K562 (cell line): ENCODE results near the gene GDF7. TPM values are rescaled to one million over a fixed set of nuclear protein-coding genes. Genes with fewer than 3 reads are reported as not detected.
A peak's percentile ranks its signal among the peaks of the same experiment; 100 is the strongest.

Experiments used
- ARHGAP35 ChIP-seq: fragments of 450-650 bp; IDR thresholded peaks from 2 replicates; pipeline ENCODE4 v1.6.1; 2018; ENCODE audit not compliant: partially characterized antibody
- ASH1L ChIP-seq: fragments of 450-650 bp; IDR thresholded peaks from 2 replicates; pipeline ENCODE4 v1.6.1; 2018; ENCODE audit warnings: borderline replicate concordance, mild to moderate bottlenecking, low read depth; ENCODE audit not compliant: partially characterized antibody
- ATF2 ChIP-seq: sonication (generic); formaldehyde crosslinking; IDR thresholded peaks from 2 replicates; pipeline ENCODE4 v1.8.1; 2022; ENCODE audit warnings: missing genetic modification reagents
- CREM ChIP-seq: IDR thresholded peaks from 2 replicates; pipeline ENCODE4 v1.6.1; 2014; ENCODE audit warnings: antibody characterized with exemption, low read depth
- FOXA3 ChIP-seq, 2 experiments: fragments of 450-650 bp in 1 of 2; sonication (generic) in 1 of 2; formaldehyde crosslinking; IDR thresholded peaks in 1 of 2; conservative IDR thresholded peaks in 1 of 2; 2 replicates each; pipeline versions ENCODE4 v1.4.0 to v1.8.0; 2020 to 2022; ENCODE audit warnings: mild to moderate bottlenecking in 2 of 2, missing genetic modification reagents in 1 of 2
- SMAD3 ChIP-seq: fragments of 450-650 bp; formaldehyde crosslinking; conservative IDR thresholded peaks from 2 replicates; pipeline ENCODE4 v1.4.0; 2020; ENCODE audit warnings: mild to moderate bottlenecking
- SP1 ChIP-seq: sonication (generic); formaldehyde crosslinking; IDR thresholded peaks from 2 replicates; pipeline ENCODE4 v1.8.1; 2022; ENCODE audit warnings: mild to moderate bottlenecking, missing genetic modification reagents
- SPI1 ChIP-seq: IDR thresholded peaks from 2 replicates; pipeline ENCODE4 v1.6.1; 2011; ENCODE audit warnings: low read depth, low read length, control low read depth, borderline replicate concordance
- TAF15 ChIP-seq: fragments of 200-400 bp; formaldehyde crosslinking; IDR thresholded peaks from 2 replicates; pipeline ENCODE4 v1.6.1; 2017; ENCODE audit warnings: mild to moderate bottlenecking, low read depth, low read length, moderate library complexity
- TEAD1 ChIP-seq, 2 experiments: fragments of 450-650 bp in 1 of 2; sonication (generic) in 1 of 2; formaldehyde crosslinking; IDR thresholded peaks; 2 replicates each; pipeline versions ENCODE4 v1.4.0 to v1.8.0; 2020 to 2022; ENCODE audit warnings: mild to moderate bottlenecking in 2 of 2, missing genetic modification reagents in 1 of 2
- VEZF1 ChIP-seq: fragments of 200-800 bp; sonication (Bioruptor generic); IDR thresholded peaks from 2 replicates; pipeline ENCODE4 v1.6.1; 2017; ENCODE audit warnings: missing genetic modification characterization, missing compliant biosample characterization
- ZNF274 ChIP-seq: IDR thresholded peaks from 2 replicates; pipeline ENCODE4 v1.6.1; 2011; ENCODE audit warnings: low read depth, mild to moderate bottlenecking, low read length, moderate library complexity, borderline replicate concordance
- ZNF3 ChIP-seq: fragments of 250-450 bp; sonication (Bioruptor Pico); IDR thresholded peaks from 2 replicates; pipeline ENCODE4 v1.5.0; 2021; ENCODE audit warnings: mild to moderate bottlenecking, moderate library complexity
- ZNF639 ChIP-seq, 2 experiments: fragments of 200-800 bp in 1 of 2; sonication (Bioruptor generic) in 1 of 2; sonication (generic) in 1 of 2; formaldehyde crosslinking in 1 of 2; IDR thresholded peaks in 1 of 2; conservative IDR thresholded peaks in 1 of 2; 2 replicates each; pipeline versions ENCODE4 v1.5.0 to v1.6.1; 2016 to 2020; ENCODE audit warnings: missing compliant biosample characterization in 1 of 2, missing genetic modification characterization in 1 of 2, missing genetic modification reagents in 1 of 2
- polyA plus RNA-seq, 8 experiments: library from polyadenylated mRNA; depleted of rRNA in 4 of 8; stranded (reverse) in 5 of 8; unstranded in 3 of 8; fragments of >200 nt; fragmentation: Nextera tagmentation in 2 of 8; fragmentation: Illumina TruSeq in 1 of 8; extraction: Ambion mirVana in 2 of 8; extraction: Trizol in 1 of 8; gene quantifications; 2 replicates each; pipeline versions ENCODE4 v1.2.1 to v1.2.3, GENCODE V29; 2011 to 2014; ENCODE audit warnings: inconsistent platforms in 1 of 8, missing spikeins in 1 of 8
- total RNA-seq, 7 experiments: library from RNA; depleted of rRNA in 6 of 7; stranded (reverse); fragments of >200 nt in 6 of 7; fragmentation: Illumina TruSeq in 2 of 7; extraction: Trizol in 2 of 7; gene quantifications; 2 replicates each; pipeline versions ENCODE4 v1.2.1 to v1.2.3, GENCODE V29; 2011 to 2021; ENCODE audit warnings: low replicate concordance in 1 of 7
- TF ChIP-seq, protein P1 (sequence below): sonication (generic); formaldehyde crosslinking; IDR thresholded peaks from 2 replicates; pipeline ENCODE4 v1.8.0; 2022; ENCODE audit warnings: mild to moderate bottlenecking, missing genetic modification reagents
- TF ChIP-seq, protein P2 (sequence below): fragments of 250-450 bp; sonication (Bioruptor Pico); IDR thresholded peaks from 2 replicates; pipeline ENCODE4 v1.9.0; 2021; ENCODE audit warnings: mild to moderate bottlenecking

Gene GDF7
- total and polyA plus RNA-seq, 9 of the 15 experiments (the other 6 are each of a cell fraction or from before 2014, with no cell fraction given): 0.01 TPM; not detected in 7

- TF ChIP-seq, protein P1, sequence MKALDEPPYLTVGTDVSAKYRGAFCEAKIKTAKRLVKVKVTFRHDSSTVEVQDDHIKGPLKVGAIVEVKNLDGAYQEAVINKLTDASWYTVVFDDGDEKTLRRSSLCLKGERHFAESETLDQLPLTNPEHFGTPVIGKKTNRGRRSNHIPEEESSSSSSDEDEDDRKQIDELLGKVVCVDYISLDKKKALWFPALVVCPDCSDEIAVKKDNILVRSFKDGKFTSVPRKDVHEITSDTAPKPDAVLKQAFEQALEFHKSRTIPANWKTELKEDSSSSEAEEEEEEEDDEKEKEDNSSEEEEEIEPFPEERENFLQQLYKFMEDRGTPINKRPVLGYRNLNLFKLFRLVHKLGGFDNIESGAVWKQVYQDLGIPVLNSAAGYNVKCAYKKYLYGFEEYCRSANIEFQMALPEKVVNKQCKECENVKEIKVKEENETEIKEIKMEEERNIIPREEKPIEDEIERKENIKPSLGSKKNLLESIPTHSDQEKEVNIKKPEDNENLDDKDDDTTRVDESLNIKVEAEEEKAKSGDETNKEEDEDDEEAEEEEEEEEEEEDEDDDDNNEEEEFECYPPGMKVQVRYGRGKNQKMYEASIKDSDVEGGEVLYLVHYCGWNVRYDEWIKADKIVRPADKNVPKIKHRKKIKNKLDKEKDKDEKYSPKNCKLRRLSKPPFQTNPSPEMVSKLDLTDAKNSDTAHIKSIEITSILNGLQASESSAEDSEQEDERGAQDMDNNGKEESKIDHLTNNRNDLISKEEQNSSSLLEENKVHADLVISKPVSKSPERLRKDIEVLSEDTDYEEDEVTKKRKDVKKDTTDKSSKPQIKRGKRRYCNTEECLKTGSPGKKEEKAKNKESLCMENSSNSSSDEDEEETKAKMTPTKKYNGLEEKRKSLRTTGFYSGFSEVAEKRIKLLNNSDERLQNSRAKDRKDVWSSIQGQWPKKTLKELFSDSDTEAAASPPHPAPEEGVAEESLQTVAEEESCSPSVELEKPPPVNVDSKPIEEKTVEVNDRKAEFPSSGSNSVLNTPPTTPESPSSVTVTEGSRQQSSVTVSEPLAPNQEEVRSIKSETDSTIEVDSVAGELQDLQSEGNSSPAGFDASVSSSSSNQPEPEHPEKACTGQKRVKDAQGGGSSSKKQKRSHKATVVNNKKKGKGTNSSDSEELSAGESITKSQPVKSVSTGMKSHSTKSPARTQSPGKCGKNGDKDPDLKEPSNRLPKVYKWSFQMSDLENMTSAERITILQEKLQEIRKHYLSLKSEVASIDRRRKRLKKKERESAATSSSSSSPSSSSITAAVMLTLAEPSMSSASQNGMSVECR (CRISPR knock-in tag): 0 out of 2 replicates have a peak, but pooled peaks have one; percentile 41
- no peak for TF ChIP-seq SPI1
- no peak for TF ChIP-seq SP1
- no peak for TF ChIP-seq TAF15
- TF ChIP-seq SMAD3 (CRISPR knock-in tag): no peak
- TF ChIP-seq FOXA3 (CRISPR knock-in tag; conservative IDR thresholded peaks at IDR 0.05 in 1 of 2, IDR thresholded peaks at IDR 0.05 in 1 of 2): 0 out of 4 replicates have a peak, but pooled peaks of 1 of the 2 experiments have one; percentile 19
- TF ChIP-seq ZNF274: no peak
- no peak for TF ChIP-seq ZNF3 (CRISPR knock-in tag)
- TF ChIP-seq ASH1L: no peak
- TF ChIP-seq TEAD1 (CRISPR knock-in tag; IDR thresholded peaks at IDR 0.05): 0 out of 4 replicates have a peak, but pooled peaks of 1 of the 2 experiments have one; percentile 52
- no peak for TF ChIP-seq ATF2 (CRISPR knock-in tag)
- TF ChIP-seq, protein P2, sequence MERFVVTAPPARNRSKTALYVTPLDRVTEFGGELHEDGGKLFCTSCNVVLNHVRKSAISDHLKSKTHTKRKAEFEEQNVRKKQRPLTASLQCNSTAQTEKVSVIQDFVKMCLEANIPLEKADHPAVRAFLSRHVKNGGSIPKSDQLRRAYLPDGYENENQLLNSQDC: no peak
- no peak for TF ChIP-seq ARHGAP35
- peak; percentile 65 for TF ChIP-seq VEZF1 (CRISPR knock-in tag)
- TF ChIP-seq ZNF639 (CRISPR knock-in tag; conservative IDR thresholded peaks at IDR 0.05 in 1 of 2, IDR thresholded peaks at IDR 0.05 in 1 of 2): no peak
- TF ChIP-seq CREM: 0 out of 2 replicates have a peak, but pooled peaks have one; percentile 48
Measured at GRCh38 chr2:20635675-20636584, 31.0 kb upstream of the GDF7 start (continued).
